K562 (cell line): Measurements from ENCODE around the gene ANXA7. TPM values are rescaled to one million over a fixed set of nuclear protein-coding genes. Genes with fewer than 3 reads are reported as not detected.

Experiments
- CHD2 ChIP-seq: IDR thresholded peaks from 2 replicates; pipeline ENCODE4 v1.6.1; 2011; ENCODE audit warnings: low read depth, low read length
- E2F3 ChIP-seq: fragments of 250-450 bp; sonication (Bioruptor Pico); IDR thresholded peaks from 2 replicates; pipeline ENCODE4 v1.4.0; 2020; ENCODE audit warnings: mild to moderate bottlenecking
- EHMT2 ChIP-seq: fragments of 450-650 bp; IDR thresholded peaks from 2 replicates; pipeline ENCODE4 v1.6.1; 2018; ENCODE audit warnings: antibody characterized with exemption
- GABPB2 ChIP-seq: fragments of 250-450 bp; sonication (Bioruptor Pico); conservative IDR thresholded peaks from 2 replicates; pipeline ENCODE4 v1.5.1; 2021; ENCODE audit warnings: mild to moderate bottlenecking
- HMG20A ChIP-seq: fragments of 450-650 bp; formaldehyde crosslinking; conservative IDR thresholded peaks from 2 replicates; pipeline ENCODE4 v1.4.0; 2020; ENCODE audit warnings: mild to moderate bottlenecking, mixed read lengths
- HSF4 ChIP-seq: fragments of 250-450 bp; sonication (Bioruptor Pico); IDR thresholded peaks from 2 replicates; pipeline ENCODE4 v2.1.2; 2022; ENCODE audit warnings: mild to moderate bottlenecking, moderate library complexity, borderline replicate concordance
- KLF13 ChIP-seq: fragments of 450-650 bp; IDR thresholded peaks from 2 replicates; pipeline ENCODE4 v1.6.1; 2016; ENCODE audit warnings: missing genetic modification characterization, low read depth, mild to moderate bottlenecking, missing compliant biosample characterization, moderate library complexity, borderline replicate concordance
- STAT5A ChIP-seq: IDR thresholded peaks from 2 replicates; pipeline ENCODE4 v1.6.1; 2012; ENCODE audit warnings: low read length, inconsistent platforms, borderline replicate concordance
- ZNF551 ChIP-seq: fragments of 250-450 bp; sonication (Bioruptor Pico); IDR thresholded peaks from 2 replicates; pipeline ENCODE4 v1.5.0; 2021; ENCODE audit warnings: mild to moderate bottlenecking, moderate library complexity
- ZNF707 ChIP-seq: fragments of 250-450 bp; sonication (Bioruptor Pico); conservative IDR thresholded peaks from 2 replicates; pipeline ENCODE4 v1.8.0; 2022; ENCODE audit warnings: inconsistent platforms, mild to moderate bottlenecking, moderate library complexity
- ZSCAN29 ChIP-seq: fragments of 450-650 bp; IDR thresholded peaks from 2 replicates; pipeline ENCODE4 v1.6.1; 2017
- polyA plus RNA-seq, 8 experiments: library from polyadenylated mRNA; depleted of rRNA in 4 of 8; stranded (reverse) in 5 of 8; unstranded in 3 of 8; fragments of >200 nt; fragmentation: Nextera tagmentation in 2 of 8; fragmentation: Illumina TruSeq in 1 of 8; extraction: Ambion mirVana in 2 of 8; extraction: Trizol in 1 of 8; gene quantifications; 2 replicates each; pipeline versions ENCODE4 v1.2.1 to v1.2.3, GENCODE V29; 2011 to 2014; ENCODE audit warnings: inconsistent platforms in 1 of 8, missing spikeins in 1 of 8
- total RNA-seq, 7 experiments: library from RNA; depleted of rRNA in 6 of 7; stranded (reverse); fragments of >200 nt in 6 of 7; fragmentation: Illumina TruSeq in 2 of 7; extraction: Trizol in 2 of 7; gene quantifications; 2 replicates each; pipeline versions ENCODE4 v1.2.1 to v1.2.3, GENCODE V29; 2011 to 2021; ENCODE audit warnings: low replicate concordance in 1 of 7
- TF ChIP-seq, protein P1 (sequence below): fragments of 200-800 bp; sonication (Bioruptor generic); IDR thresholded peaks from 2 replicates; pipeline ENCODE4 v1.6.1; 2016; ENCODE audit warnings: missing genetic modification characterization, missing compliant biosample characterization
- TF ChIP-seq, protein P2 (sequence below): fragments of 450-650 bp; formaldehyde crosslinking; IDR thresholded peaks from 2 replicates; pipeline ENCODE4 v1.4.0; 2022; ENCODE audit warnings: missing genetic modification characterization

ANXA7 gene
- total and polyA plus RNA-seq, 9 of the 15 experiments (the other 6 are each of a cell fraction or from before 2014, with no cell fraction given), result 81.6 to 157 (median 122) TPM

DNA sequence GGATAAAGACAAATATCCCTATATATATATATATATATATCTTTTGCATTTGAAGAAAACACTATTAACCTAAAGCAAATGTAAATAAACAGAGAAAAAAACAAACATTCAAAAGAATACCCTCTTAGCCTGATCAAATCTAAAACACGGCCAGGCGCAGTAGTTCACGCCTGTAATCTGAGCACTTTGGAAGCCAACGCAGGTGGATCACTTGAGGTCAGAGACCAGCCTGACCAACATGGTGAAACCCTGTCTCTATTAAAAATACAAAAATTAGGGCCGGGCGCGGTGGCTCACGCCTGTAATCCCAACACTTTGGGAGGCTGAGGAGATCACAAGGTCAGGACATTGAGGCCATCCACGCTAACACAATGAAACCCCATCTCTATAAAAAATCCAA is 9.2 kb downstream of the ANXA7 start (continued):
- TF ChIP-seq, protein P1, sequence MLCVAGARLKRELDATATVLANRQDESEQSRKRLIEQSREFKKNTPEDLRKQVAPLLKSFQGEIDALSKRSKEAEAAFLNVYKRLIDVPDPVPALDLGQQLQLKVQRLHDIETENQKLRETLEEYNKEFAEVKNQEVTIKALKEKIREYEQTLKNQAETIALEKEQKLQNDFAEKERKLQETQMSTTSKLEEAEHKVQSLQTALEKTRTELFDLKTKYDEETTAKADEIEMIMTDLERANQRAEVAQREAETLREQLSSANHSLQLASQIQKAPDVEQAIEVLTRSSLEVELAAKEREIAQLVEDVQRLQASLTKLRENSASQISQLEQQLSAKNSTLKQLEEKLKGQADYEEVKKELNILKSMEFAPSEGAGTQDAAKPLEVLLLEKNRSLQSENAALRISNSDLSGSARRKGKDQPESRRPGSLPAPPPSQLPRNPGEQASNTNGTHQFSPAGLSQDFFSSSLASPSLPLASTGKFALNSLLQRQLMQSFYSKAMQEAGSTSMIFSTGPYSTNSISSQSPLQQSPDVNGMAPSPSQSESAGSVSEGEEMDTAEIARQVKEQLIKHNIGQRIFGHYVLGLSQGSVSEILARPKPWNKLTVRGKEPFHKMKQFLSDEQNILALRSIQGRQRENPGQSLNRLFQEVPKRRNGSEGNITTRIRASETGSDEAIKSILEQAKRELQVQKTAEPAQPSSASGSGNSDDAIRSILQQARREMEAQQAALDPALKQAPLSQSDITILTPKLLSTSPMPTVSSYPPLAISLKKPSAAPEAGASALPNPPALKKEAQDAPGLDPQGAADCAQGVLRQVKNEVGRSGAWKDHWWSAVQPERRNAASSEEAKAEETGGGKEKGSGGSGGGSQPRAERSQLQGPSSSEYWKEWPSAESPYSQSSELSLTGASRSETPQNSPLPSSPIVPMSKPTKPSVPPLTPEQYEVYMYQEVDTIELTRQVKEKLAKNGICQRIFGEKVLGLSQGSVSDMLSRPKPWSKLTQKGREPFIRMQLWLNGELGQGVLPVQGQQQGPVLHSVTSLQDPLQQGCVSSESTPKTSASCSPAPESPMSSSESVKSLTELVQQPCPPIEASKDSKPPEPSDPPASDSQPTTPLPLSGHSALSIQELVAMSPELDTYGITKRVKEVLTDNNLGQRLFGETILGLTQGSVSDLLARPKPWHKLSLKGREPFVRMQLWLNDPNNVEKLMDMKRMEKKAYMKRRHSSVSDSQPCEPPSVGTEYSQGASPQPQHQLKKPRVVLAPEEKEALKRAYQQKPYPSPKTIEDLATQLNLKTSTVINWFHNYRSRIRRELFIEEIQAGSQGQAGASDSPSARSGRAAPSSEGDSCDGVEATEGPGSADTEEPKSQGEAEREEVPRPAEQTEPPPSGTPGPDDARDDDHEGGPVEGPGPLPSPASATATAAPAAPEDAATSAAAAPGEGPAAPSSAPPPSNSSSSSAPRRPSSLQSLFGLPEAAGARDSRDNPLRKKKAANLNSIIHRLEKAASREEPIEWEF (CRISPR knock-in tag), result no peak
- TF ChIP-seq E2F3, result no peak
- TF ChIP-seq ZSCAN29, result no peak
- TF ChIP-seq CHD2, result no peak
- no peak for TF ChIP-seq KLF13 (tag)
- no peak for TF ChIP-seq ZNF551 (CRISPR knock-in tag)
- no peak for TF ChIP-seq EHMT2
- no peak for TF ChIP-seq ZNF707 (CRISPR knock-in tag)
- no peak for TF ChIP-seq STAT5A
- TF ChIP-seq, protein P2, sequence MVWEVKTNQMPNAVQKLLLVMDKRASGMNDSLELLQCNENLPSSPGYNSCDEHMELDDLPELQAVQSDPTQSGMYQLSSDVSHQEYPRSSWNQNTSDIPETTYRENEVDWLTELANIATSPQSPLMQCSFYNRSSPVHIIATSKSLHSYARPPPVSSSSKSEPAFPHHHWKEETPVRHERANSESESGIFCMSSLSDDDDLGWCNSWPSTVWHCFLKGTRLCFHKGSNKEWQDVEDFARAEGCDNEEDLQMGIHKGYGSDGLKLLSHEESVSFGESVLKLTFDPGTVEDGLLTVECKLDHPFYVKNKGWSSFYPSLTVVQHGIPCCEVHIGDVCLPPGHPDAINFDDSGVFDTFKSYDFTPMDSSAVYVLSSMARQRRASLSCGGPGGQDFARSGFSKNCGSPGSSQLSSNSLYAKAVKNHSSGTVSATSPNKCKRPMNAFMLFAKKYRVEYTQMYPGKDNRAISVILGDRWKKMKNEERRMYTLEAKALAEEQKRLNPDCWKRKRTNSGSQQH (CRISPR knock-in tag), result no peak
- TF ChIP-seq HSF4 (CRISPR knock-in tag), result no peak
- no peak for TF ChIP-seq HMG20A (CRISPR knock-in tag)
- no peak for TF ChIP-seq GABPB2
